HG02884 (cell line): ENCODE results near the gene CFAP61.
A peak's percentile ranks its signal among the peaks of the same experiment; 100 is the strongest.

ENCODE experiments used
- ATAC-seq: cut with Tn5 transposase; IDR thresholded peaks from one replicate; pipeline ENCODE4 v1.9.1; 2021; ENCODE audit warnings: mild to moderate bottlenecking, moderate library complexity; ENCODE audit not compliant: unreplicated experiment

CFAP61 gene

GRCh38 chr20:20161611-20162010, 109.3 kb downstream of the CFAP61 start:
- no peak for ATAC-seq

- no peak for ATAC-seq
Measured at GRCh38 chr20:20167698-20168097, 115.4 kb downstream of the CFAP61 start.

GRCh38 chr20:20173254-20173653, 120.9 kb downstream of the CFAP61 start:
- ATAC-seq, result no peak

GRCh38 chr20:20174089-20174835, 121.9 kb downstream of the CFAP61 start:
- no peak for ATAC-seq

- ATAC-seq, result no peak
Measured at GRCh38 chr20:20181322-20181721, 129.0 kb downstream of the CFAP61 start.

- ATAC-seq, result no peak
Measured at GRCh38 chr20:20184149-20184548, 131.8 kb downstream of the CFAP61 start.

GRCh38 chr20:20184706-20185105, 132.4 kb downstream of the CFAP61 start:
- no peak for ATAC-seq

- peak; percentile 78 for ATAC-seq
Measured at GRCh38 chr20:20188647-20189046, 136.3 kb downstream of the CFAP61 start.

GRCh38 chr20:20192366-20192765, 140.0 kb downstream of the CFAP61 start:
- ATAC-seq, result no peak

- no peak for ATAC-seq
Measured at GRCh38 chr20:20195021-20195705, 142.8 kb downstream of the CFAP61 start.

GRCh38 chr20:20196610-20197009, 144.3 kb downstream of the CFAP61 start:
- no peak for ATAC-seq

- ATAC-seq, result no peak
Measured at GRCh38 chr20:20198011-20198410, 145.7 kb downstream of the CFAP61 start.

GRCh38 chr20:20199361-20200160, 147.2 kb downstream of the CFAP61 start:
- no peak for ATAC-seq

GRCh38 chr20:20201124-20201523, 148.8 kb downstream of the CFAP61 start:
- ATAC-seq, result no peak

- ATAC-seq, result no peak
Measured at GRCh38 chr20:20201639-20202038, 149.3 kb downstream of the CFAP61 start.

GRCh38 chr20:20202768-20203167, 150.4 kb downstream of the CFAP61 start:
- ATAC-seq, result no peak

- no peak for ATAC-seq
Measured at GRCh38 chr20:20203784-20204183, 151.5 kb downstream of the CFAP61 start.

GRCh38 chr20:20204256-20204655, 151.9 kb downstream of the CFAP61 start:
- ATAC-seq, result no peak

- ATAC-seq, result no peak
Measured at GRCh38 chr20:20205141-20205861, 153.0 kb downstream of the CFAP61 start.

GRCh38 chr20:20205862-20206236, 153.5 kb downstream of the CFAP61 start:
- no peak for ATAC-seq

- ATAC-seq, result no peak
Measured at GRCh38 chr20:20206788-20207187, 154.5 kb downstream of the CFAP61 start.
